NOMO-1 (cell line): Measurements from ENCODE around the gene SIRPA.

ENCODE experiments used
- DNase-seq, 2 experiments: peaks; one replicate each; lab custom pipeline; 2025; ENCODE audit not compliant: unreplicated experiment in 2 of 2; lab: John Stamatoyannopoulos, UW

The SIRPA gene

GRCh38 chr20:1945660-1946059 is 50.5 kb downstream of the SIRPA start:
- DNase-seq = peak; percentile 65 to 78

DNA sequence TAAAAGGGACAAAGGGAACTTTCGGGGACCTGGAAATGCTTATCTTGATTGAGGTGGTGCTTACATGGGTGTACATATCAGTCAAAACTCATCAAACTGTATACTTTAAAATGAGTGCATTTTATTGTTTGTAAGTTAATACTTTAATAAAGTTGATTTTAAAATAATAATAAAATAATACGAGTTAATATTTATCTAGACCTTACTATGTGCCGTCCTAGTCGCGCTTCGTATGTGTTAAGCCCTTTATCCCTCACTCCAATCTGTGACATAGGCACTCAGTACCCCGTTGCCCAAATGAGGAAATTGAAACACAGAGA is 51.2 kb downstream of the SIRPA start:
- DNase-seq = peak in 1 of 2 experiments; percentile 71

- peak in 1 of 2 experiments; percentile 78 for DNase-seq
These were observed 51.7 kb downstream of the SIRPA start for GRCh38 chr20:1946762-1947534.

GRCh38 chr20:1947535-1947846 is 52.3 kb downstream of the SIRPA start:
- DNase-seq = no peak

GRCh38 chr20:1949347-1950100 is 54.3 kb downstream of the SIRPA start:
- DNase-seq = no peak

- no peak for DNase-seq
These were observed 55.6 kb downstream of the SIRPA start for GRCh38 chr20:1950836-1951235.

DNA sequence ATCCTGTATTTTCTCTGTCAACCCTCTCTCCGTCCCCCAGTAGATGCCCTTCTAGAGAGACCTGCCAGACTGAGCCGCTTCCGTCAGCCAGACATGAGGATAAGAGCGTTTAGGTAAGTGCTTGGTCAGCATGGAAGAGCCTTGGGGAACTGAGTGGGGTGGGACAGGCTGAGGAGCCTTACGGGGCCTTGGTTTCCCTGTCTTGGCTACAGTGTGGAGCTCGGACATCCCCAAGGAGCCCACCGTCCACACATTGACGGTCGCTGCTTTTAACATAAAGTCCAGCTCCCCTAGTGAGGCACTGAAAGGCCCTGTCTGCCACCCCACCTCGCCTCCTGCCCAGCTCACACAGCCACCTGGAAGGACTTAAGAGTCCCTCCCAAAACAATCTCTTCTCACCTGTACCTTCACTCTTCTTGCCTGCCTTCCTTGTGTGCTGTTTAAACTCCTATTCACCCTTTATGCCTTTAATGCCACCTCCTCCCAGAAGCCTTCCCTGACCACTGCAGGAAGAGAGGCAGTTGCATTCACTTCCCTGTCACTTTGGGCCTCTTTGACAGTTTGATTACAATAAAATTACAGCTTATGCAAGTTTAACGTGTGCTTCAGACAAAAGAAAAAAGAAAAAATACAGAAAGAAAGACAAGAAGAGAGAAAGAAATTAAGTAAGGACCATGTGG is 56.4 kb downstream of the SIRPA start:
- no peak for DNase-seq

GRCh38 chr20:1952737-1953530 is 57.7 kb downstream of the SIRPA start:
- no peak for DNase-seq

DNA sequence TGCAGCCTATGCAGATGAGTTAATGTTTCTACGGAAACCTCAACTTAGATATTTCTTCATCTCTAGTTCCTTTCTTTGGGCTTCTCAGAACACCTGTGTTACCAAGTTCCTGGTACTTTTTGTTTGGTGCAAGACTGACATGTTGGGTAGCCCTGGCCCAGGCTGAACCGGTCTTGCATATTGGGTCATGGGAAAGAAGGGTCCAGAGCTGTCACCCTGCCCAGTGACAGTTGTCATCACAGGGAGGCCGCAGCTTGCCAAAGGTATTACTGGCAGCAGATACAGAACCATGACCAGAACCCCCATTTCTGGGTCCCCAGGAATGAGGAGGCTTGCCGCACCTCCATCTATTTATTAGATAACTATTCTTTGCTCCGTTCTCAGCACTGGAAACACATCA is 58.4 kb downstream of the SIRPA start:
- peak in 1 of 2 experiments; percentile 32 for DNase-seq

GRCh38 chr20:1955217-1955616 is 60.0 kb downstream of the SIRPA start:
- DNase-seq = no peak

- DNase-seq = no peak
These were observed 63.2 kb downstream of the SIRPA start for GRCh38 chr20:1958426-1958825.

DNA sequence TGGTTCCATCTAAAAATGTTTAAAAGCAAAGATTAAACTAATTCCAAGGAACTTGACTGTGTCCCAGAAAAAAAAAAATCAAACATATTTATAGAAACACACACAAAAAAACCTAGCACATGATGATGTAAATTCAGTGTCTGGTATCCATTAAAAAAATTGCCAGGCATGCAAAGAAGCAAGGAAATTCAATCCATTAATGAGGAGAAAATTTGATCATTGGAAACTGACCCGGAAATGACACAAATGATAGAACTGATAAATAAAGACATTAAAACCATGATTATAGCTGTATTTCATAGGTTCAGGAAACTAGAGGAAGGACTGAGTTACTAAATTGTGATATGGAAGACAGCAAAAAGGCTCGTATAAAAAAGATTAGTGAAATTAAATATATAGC is 63.9 kb downstream of the SIRPA start:
- DNase-seq = no peak

- no peak for DNase-seq
These were observed 66.2 kb downstream of the SIRPA start for GRCh38 chr20:1961374-1961773.

- peak; percentile 19 to 53 for DNase-seq
These were observed 68.9 kb downstream of the SIRPA start for GRCh38 chr20:1964061-1964460.

DNA sequence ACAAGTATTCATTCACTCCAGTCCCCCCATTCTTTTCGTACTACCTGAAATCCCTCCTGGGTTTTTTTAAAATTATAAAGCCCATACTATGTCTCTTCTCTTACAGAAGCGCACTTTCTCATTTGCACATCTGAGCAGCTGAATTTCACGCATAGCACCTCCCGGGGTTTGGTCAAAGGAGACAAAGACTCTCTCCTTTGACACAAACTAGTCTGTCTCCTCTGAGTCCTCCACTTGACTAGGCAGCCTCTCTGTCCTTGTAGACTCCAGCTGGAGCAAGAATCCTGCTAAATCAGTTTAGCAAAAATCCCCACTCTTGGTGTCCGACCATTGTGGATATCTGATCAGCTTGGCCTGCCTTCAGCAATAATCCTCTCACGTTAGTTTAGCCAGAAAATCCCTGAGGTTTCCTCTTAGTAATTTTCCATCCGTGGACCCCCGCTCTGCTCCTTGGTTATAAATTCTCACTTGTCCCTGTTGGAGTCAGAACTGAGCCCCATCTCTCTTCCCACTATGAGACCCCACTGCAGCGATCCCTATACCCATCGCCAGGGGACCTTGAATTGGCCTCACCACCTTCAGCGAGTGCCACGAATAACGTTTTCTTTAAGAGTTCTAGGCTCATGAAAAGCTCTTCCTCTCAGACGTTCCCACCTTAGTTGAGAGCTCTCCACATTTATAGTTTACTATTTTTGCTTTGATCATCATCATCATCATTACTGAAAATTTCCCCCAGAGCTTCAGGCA is 69.6 kb downstream of the SIRPA start:
- DNase-seq = no peak

- DNase-seq = peak; percentile 70 to 72
These were observed 70.5 kb downstream of the SIRPA start for GRCh38 chr20:1965520-1966351.

- DNase-seq = no peak
These were observed 73.8 kb downstream of the SIRPA start for GRCh38 chr20:1968964-1969363.

DNA sequence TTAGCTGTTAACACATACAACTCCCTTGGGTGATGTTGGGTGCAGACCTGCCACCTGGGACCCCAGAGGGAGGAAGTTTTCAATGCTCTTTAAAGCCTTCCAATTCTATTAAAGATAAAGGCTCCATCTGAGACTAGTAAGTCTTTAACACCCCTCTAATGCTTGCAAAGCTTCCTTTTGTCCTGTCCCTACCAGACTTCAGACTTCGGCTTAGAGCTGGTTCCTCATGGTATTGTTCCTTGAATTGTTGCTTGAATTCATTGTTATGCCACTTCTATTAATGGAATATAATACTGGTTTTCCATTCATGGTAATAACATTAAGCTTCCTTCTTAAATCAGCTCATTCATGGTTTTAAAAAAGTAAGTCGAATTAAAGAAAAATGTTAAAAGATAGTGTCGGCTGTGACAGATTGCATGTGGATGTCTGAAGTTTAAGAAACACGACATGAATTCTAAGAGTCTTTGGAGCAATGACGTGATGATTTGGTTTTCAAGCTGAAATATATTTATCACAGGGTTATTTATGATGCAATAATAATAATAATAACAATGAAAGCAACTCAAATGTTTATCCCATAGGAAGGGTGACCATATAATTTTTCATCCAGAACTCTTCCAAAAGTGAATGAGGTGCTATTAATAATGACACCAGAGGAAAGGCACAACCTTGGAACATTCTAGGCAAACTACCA is 76.8 kb downstream of the SIRPA start:
- no peak for DNase-seq
